Measurements from ENCODE around the gene ZFYVE21. TPM values are rescaled to one million over a fixed set of nuclear protein-coding genes. Genes with fewer than 3 reads are reported as not detected.

ZFYVE21 gene
- total RNA-seq, 1 experiment from 2014 or later, result 49.7 TPM

GRCh38 chr14:103685276-103686211 lies 30.1 kb upstream of the ZFYVE21 start:
- Histone ChIP-seq H3K27me3 (ENCODE audit: insufficient read depth, low read length) (no peaks in the 10 kb centered on the region), H3K9me3 (ENCODE audit: control insufficient read depth, low read depth, low read length) (no peaks in the 10 kb centered on the region), H3K79me1 (ENCODE audit: insufficient read depth, low read depth, low read length, poor library complexity, severe bottlenecking) (no peaks in the 10 kb centered on the region), H3K27ac (ENCODE audit: insufficient read length, low read depth, low read length) (no peak overlapping the region), H4K5ac (ENCODE audit: insufficient read length, low read depth, low read length) (no peak overlapping the region), H2BK15ac (ENCODE audit: low read depth, low read length) (no peak overlapping the region), H2BK120ac (ENCODE audit: low read depth, low read length, poor library complexity, severe bottlenecking) (no peak overlapping the region), H3K4ac (ENCODE audit: low read depth, low read length) (no peak overlapping the region), H3K9ac (ENCODE audit: extremely low read depth, insufficient read length, low read length) (no peak overlapping the region), H3K79me2 (ENCODE audit: insufficient read depth, low read length) (0 out of 2 replicates have a peak, but pooled peaks cover 2% of the 10 kb centered on the region), H3K4me1 (ENCODE audit: insufficient read depth, low read length) (no peaks in the 10 kb centered on the region), H2BK5ac (ENCODE audit: insufficient read length, low read length) (no peak overlapping the region), H2BK20ac (ENCODE audit: low read depth, low read length, poor library complexity, severe bottlenecking) (no peak overlapping the region), H3K23me2 (ENCODE audit: insufficient read length, low read depth, low read length, poor library complexity, severe bottlenecking) (no peaks in the 10 kb centered on the region), H2AFZ (ENCODE audit: low read length) (no peak overlapping the region), H3K14ac (ENCODE audit: insufficient read depth, low read length) (no peak overlapping the region), H3K56ac (ENCODE audit: insufficient read length, low read depth, low read length) (no peak overlapping the region), H3T11ph (ENCODE audit: low read length) (no peak overlapping the region), H4K8ac (replicated peaks; ENCODE audit: insufficient read length, low read depth, low read length) (no peak overlapping the region), H4K91ac (ENCODE audit: insufficient read length, low read depth, low read length) (no peak overlapping the region), H3K4me2 (ENCODE audit: insufficient read depth, insufficient read length, low read length) (no peak overlapping the region), H2BK12ac (ENCODE audit: insufficient read length, low read depth, low read length) (no peak overlapping the region), H3K23ac (ENCODE audit: insufficient read length, low read depth, low read length) (no peak overlapping the region), H4K20me1 (ENCODE audit: control insufficient read depth, insufficient read depth, insufficient read length) (no peaks in the 10 kb centered on the region), H2AK5ac (ENCODE audit: insufficient read length, low read length) (no peak overlapping the region), H3K18ac (ENCODE audit: insufficient read length, low read depth, low read length) (no peak overlapping the region)
- TF ChIP-seq CTCF (conservative IDR thresholded peaks at IDR 0.05), result no peak
- H3K4me3 Mint-ChIP-seq, result no peak overlapping the region
- peaks cover 8 to 77% (median 58%) of the 10 kb centered on the region in 3 experiments; a peak in 6 of 7 replicates for H3K36me3 Mint-ChIP-seq (ENCODE audit: insufficient read depth in 1 of 3, low read depth in 3 of 3)
- no peak for DNase-seq
- no peak overlapping the region for H3K27ac Mint-ChIP-seq
- no peaks in the 10 kb centered on the region for H3K27me3 Mint-ChIP-seq (ENCODE audit: low read depth)
- WGBS (ENCODE audit: extremely low coverage, insufficient read length, low lambda C conversion rate), result no CpG with 5 or more reads among the region's 23 CpGs
- no peaks in the 10 kb centered on the region; a peak in 2 of 4 replicates for H3K4me1 Mint-ChIP-seq
- H3K9me3 Mint-ChIP-seq, result no peaks in the 10 kb centered on the region
